HepG2 (cell line): Measurements from ENCODE around the gene TUBA4A. TPM values are rescaled to one million over a fixed set of nuclear protein-coding genes. Genes with fewer than 3 reads are reported as not detected.

Experiments used
- CEBPG ChIP-seq: IDR thresholded peaks from 2 replicates; pipeline ENCODE4 v1.6.1; 2016
- CSRNP1 ChIP-seq: sonication (generic); formaldehyde crosslinking; IDR thresholded peaks from 2 replicates; pipeline ENCODE4 v1.8.1; 2023; ENCODE audit warnings: mild to moderate bottlenecking, missing genetic modification reagents
- DNMT1 ChIP-seq: sonication (generic); formaldehyde crosslinking; IDR thresholded peaks from 2 replicates; pipeline ENCODE4 v1.5.1; 2020; ENCODE audit warnings: mild to moderate bottlenecking, missing genetic modification reagents
- IKZF4 ChIP-seq: sonication (generic); formaldehyde crosslinking; IDR thresholded peaks from 2 replicates; pipeline ENCODE4 v1.5.1; 2020; ENCODE audit warnings: borderline replicate concordance, mild to moderate bottlenecking, low read depth, missing genetic modification reagents; ENCODE audit errors: not compliant biosample characterization
- NFE2L1 ChIP-seq: sonication (generic); formaldehyde crosslinking; IDR thresholded peaks from 2 replicates; pipeline ENCODE4 v1.4.0; 2020; ENCODE audit warnings: missing genetic modification reagents, mild to moderate bottlenecking, borderline replicate concordance
- SMC3 ChIP-seq: IDR thresholded peaks from 2 replicates; pipeline ENCODE4 v1.6.1; 2011; ENCODE audit warnings: low read length, improper control_type of control experiment
- SSRP1 ChIP-seq: IDR thresholded peaks from 2 replicates; pipeline ENCODE4 v1.6.1; 2016; ENCODE audit warnings: control low read depth
- TBX2 ChIP-seq: sonication (generic); formaldehyde crosslinking; IDR thresholded peaks from 2 replicates; pipeline ENCODE4 v1.5.0; 2020; ENCODE audit warnings: missing genetic modification reagents, mild to moderate bottlenecking, borderline replicate concordance
- YY1 ChIP-seq: IDR thresholded peaks from 2 replicates; pipeline ENCODE4 v1.6.1; 2011; ENCODE audit warnings: low read length, low read depth, moderate library complexity, mild to moderate bottlenecking; ENCODE audit not compliant: insufficient read depth, insufficient replicate concordance
- ZFY ChIP-seq: sonication (generic); formaldehyde crosslinking; IDR thresholded peaks from 2 replicates; pipeline ENCODE4 v1.4.0; 2020; ENCODE audit warnings: missing genetic modification reagents
- ZKSCAN8 ChIP-seq: IDR thresholded peaks from 2 replicates; pipeline ENCODE4 v1.6.1; 2016; ENCODE audit warnings: borderline replicate concordance, missing genetic modification reagents, missing compliant biosample characterization
- ZMYM4 ChIP-seq: sonication (generic); formaldehyde crosslinking; IDR thresholded peaks from 2 replicates; pipeline ENCODE4 v1.8.1; 2023; ENCODE audit warnings: mild to moderate bottlenecking, missing genetic modification reagents
- ZNF547 ChIP-seq: sonication (generic); formaldehyde crosslinking; IDR thresholded peaks from 2 replicates; pipeline ENCODE4 v1.5.1; 2020; ENCODE audit warnings: mild to moderate bottlenecking, missing genetic modification reagents
- ZNF724P ChIP-seq: sonication (generic); formaldehyde crosslinking; IDR thresholded peaks from 2 replicates; pipeline ENCODE4 v1.8.0; 2022; ENCODE audit warnings: missing genetic modification reagents, borderline replicate concordance
- polyA plus RNA-seq, 8 experiments: library from polyadenylated mRNA; depleted of rRNA in 3 of 8; stranded (reverse) in 7 of 8; unstranded in 1 of 8; fragments of >200 nt; fragmentation: Illumina TruSeq in 4 of 8; extraction: Trizol in 4 of 8; gene quantifications; 2 replicates each; pipeline versions ENCODE4 v1.2.1 to v1.2.3, GENCODE V29; 2011 to 2016; ENCODE audit warnings: low read depth in 4 of 8, missing spikeins in 1 of 8, mixed read lengths in 1 of 8; ENCODE audit not compliant: insufficient read depth in 1 of 8
- total RNA-seq, 5 experiments: library from RNA; depleted of rRNA; stranded (reverse); fragments of >200 nt; fragmentation: Illumina TruSeq; extraction: Trizol; gene quantifications; 2 replicates each; pipeline ENCODE4 v1.2.3, GENCODE V29; 2016; ENCODE audit warnings: low read depth in 1 of 5
- TF ChIP-seq, protein P1 (sequence below): sonication (generic); formaldehyde crosslinking; IDR thresholded peaks from 2 replicates; pipeline ENCODE4 v1.4.0; 2020; ENCODE audit warnings: missing genetic modification reagents

The TUBA4A gene
- total and polyA plus RNA-seq, 2 of the 13 experiments (the other 11 are each of a cell fraction or from before 2014, with no cell fraction given) = 1.3 to 12.7 TPM

GRCh38 chr2:219298759-219299371, 45.1 kb upstream of the TUBA4A start (continued):
- TF ChIP-seq, protein P1, sequence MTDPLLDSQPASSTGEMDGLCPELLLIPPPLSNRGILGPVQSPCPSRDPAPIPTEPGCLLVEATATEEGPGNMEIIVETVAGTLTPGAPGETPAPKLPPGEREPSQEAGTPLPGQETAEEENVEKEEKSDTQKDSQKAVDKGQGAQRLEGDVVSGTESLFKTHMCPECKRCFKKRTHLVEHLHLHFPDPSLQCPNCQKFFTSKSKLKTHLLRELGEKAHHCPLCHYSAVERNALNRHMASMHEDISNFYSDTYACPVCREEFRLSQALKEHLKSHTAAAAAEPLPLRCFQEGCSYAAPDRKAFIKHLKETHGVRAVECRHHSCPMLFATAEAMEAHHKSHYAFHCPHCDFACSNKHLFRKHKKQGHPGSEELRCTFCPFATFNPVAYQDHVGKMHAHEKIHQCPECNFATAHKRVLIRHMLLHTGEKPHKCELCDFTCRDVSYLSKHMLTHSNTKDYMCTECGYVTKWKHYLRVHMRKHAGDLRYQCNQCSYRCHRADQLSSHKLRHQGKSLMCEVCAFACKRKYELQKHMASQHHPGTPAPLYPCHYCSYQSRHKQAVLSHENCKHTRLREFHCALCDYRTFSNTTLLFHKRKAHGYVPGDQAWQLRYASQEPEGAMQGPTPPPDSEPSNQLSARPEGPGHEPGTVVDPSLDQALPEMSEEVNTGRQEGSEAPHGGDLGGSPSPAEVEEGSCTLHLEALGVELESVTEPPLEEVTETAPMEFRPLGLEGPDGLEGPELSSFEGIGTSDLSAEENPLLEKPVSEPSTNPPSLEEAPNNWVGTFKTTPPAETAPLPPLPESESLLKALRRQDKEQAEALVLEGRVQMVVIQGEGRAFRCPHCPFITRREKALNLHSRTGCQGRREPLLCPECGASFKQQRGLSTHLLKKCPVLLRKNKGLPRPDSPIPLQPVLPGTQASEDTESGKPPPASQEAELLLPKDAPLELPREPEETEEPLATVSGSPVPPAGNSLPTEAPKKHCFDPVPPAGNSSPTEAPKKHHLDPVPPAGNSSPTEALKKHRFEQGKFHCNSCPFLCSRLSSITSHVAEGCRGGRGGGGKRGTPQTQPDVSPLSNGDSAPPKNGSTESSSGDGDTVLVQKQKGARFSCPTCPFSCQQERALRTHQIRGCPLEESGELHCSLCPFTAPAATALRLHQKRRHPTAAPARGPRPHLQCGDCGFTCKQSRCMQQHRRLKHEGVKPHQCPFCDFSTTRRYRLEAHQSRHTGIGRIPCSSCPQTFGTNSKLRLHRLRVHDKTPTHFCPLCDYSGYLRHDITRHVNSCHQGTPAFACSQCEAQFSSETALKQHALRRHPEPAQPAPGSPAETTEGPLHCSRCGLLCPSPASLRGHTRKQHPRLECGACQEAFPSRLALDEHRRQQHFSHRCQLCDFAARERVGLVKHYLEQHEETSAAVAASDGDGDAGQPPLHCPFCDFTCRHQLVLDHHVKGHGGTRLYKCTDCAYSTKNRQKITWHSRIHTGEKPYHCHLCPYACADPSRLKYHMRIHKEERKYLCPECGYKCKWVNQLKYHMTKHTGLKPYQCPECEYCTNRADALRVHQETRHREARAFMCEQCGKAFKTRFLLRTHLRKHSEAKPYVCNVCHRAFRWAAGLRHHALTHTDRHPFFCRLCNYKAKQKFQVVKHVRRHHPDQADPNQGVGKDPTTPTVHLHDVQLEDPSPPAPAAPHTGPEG (CRISPR knock-in tag) = no peak
- TF ChIP-seq SMC3 (peak; percentile 87), ZMYM4 (CRISPR knock-in tag) (peak; percentile 65; the same call in 1 of the 2 replicates), TBX2 (CRISPR knock-in tag) (peak; percentile 55; the same call in 1 of the 2 replicates), SSRP1 (CRISPR knock-in tag) (no peak), ZKSCAN8 (CRISPR knock-in tag) (no peak), CSRNP1 (CRISPR knock-in tag) (peak; percentile 32; the same call in 1 of the 2 replicates), ZNF724P (CRISPR knock-in tag) (0 out of 2 replicates have a peak, but pooled peaks have one; percentile 52), YY1 (peak; percentile 56), CEBPG (0 out of 2 replicates have a peak, but pooled peaks have one; percentile 2), ZFY (CRISPR knock-in tag) (peak; percentile 50), DNMT1 (CRISPR knock-in tag) (no peak), IKZF4 (CRISPR knock-in tag) (no peak), NFE2L1 (CRISPR knock-in tag) (no peak), ZNF547 (peak; percentile 83; the same call in 1 of the 2 replicates)
